WTC11 (cell line): ENCODE data around the gene GATA1.

Source experiments
- CTCF ChIP-seq: fragments of 200-600 bp; IDR thresholded peaks from 2 replicates; pipeline ENCODE4 v1.8.0; 2022; ENCODE audit warnings: antibody characterized with exemption
- MAX ChIP-seq: sonication (generic); formaldehyde crosslinking; IDR thresholded peaks from 2 replicates; pipeline ENCODE4 v1.8.0; 2022; ENCODE audit warnings: mild to moderate bottlenecking, missing genetic modification reagents
- PREB ChIP-seq: sonication (generic); formaldehyde crosslinking; IDR thresholded peaks from 2 replicates; pipeline ENCODE4 v1.8.1; 2022; ENCODE audit warnings: mild to moderate bottlenecking, missing genetic modification reagents, moderate library complexity, borderline replicate concordance

- no peak for TF ChIP-seq PREB (CRISPR knock-in tag)
- no peak for TF ChIP-seq CTCF
- TF ChIP-seq MAX (CRISPR knock-in tag), result peak; percentile 76
Observed at GRCh38 chrX:48801280-48802088, 15.1 kb downstream of the GATA1 start, which contains the start of gene HDAC6.
